ENCODE measurements around the gene PPP4R2.

The PPP4R2 gene, protein sequence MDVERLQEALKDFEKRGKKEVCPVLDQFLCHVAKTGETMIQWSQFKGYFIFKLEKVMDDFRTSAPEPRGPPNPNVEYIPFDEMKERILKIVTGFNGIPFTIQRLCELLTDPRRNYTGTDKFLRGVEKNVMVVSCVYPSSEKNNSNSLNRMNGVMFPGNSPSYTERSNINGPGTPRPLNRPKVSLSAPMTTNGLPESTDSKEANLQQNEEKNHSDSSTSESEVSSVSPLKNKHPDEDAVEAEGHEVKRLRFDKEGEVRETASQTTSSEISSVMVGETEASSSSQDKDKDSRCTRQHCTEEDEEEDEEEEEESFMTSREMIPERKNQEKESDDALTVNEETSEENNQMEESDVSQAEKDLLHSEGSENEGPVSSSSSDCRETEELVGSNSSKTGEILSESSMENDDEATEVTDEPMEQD

DNA sequence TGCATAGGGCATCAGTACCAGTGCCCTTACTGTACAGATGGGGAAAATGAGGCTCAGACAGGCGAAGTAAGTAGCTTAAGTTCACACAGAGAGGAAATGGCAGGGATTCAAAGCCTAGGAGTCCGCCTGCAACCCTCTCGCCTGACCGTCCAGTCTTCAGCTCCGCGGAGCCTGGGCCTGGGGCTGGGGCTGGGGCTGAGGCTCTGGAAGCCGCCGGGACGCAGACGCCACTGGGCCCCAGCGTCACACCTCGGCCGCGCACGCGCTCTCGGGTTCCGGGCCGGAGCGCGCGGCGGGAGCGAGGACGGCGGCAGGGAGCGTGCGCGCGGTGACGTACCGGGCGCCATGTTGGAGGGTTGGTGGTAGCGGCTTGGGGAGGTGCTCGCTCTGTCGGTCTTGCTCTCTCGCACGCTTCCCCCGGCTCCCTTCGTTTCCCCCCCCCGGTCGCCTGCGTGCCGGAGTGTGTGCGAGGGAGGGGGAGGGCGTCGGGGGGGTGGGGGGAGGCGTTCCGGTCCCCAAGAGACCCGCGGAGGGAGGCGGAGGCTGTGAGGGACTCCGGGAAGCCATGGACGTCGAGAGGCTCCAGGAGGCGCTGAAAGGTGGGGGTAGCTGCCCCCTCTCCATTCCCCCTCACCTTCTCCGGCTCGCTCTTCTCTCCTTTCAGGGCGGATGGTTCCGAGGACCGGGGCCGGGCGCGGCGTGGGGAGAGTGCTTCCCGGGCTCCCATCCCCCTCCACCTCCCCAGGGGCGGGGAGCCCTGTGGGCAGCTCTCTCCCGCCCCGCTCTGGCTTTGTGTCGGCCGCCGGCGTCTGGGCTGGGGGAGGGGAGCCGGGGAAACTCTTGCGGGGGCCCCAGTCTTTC, at the start of gene PPP4R2:
Gene PPP4R2 (plus strand): TSS at position 339 of the 861 bp plus-strand sequence. CDS start 227 bp downstream, at position 566.
- peak; percentile 89 for DNase-seq

GRCh38 chr3:72947715-72948490, 48.7 kb upstream of the PPP4R2 start:
- no peak for DNase-seq

- no peak for DNase-seq
These were observed 47.6 kb upstream of the PPP4R2 start for GRCh38 chr3:72949016-72949415.

DNA sequence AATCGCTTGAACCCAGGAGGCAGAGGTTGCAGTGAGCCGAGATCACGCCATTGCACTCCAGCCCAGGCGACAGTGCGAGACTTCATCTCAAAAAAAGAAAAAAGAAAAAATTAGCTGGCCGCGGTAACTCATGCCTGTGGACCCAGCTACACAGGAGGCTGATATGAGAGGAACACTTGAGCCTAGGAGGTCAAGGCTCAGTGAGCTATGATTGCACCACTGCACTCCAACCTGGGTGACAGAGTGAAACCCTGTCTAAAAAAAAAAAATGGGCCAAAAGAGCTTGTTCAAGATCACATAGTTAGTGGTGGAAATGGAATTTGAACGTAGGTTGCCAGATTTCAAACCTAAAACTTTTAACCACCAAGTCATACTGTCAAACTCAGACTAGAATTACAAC, 46.2 kb upstream of the PPP4R2 start:
- no peak for DNase-seq

GRCh38 chr3:72950801-72951200, 45.8 kb upstream of the PPP4R2 start:
- DNase-seq, result no peak

- no peak for DNase-seq
These were observed 45.3 kb upstream of the PPP4R2 start for GRCh38 chr3:72951259-72951722.

GRCh38 chr3:72953325-72953956, 43.2 kb upstream of the PPP4R2 start:
- DNase-seq, result no peak

DNA sequence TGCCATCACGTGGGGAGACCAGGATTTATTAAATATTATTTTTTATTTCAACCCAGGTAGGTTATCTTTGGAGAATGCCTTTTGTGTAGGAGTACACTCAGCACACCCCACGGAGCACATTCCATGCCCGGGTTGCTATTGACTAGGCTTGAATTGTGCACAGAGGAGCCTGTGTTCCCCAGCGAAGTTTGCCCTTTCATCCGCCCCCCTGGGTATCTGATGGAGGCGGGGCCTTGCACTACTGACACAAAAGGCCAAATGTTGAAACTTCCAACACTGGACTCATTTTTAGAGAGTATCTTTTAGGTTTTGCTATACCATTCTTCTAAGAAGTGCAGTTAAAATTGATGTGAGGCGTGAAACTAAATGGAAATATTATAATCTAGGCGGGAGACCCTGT, 39.3 kb upstream of the PPP4R2 start:
- DNase-seq, result no peak

DNA sequence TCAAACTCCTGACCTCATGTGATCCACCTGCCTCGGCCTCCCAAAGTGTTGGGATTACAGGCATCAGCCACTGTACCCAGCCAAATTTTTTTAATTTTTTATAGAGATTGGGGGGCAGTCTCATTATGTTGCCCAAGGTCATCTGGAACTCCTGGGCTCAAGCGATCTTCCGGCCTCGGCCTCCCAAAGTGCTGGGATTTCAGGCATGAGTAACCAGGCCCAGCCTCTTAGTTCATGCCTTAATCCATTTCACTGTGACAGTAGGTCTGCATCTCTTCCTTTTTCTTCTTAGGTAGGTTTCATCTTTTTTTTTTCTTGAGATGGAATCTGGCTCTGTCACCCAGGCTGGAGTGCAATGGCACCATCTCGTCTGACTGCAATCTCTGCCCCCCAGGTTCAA, 37.3 kb upstream of the PPP4R2 start:
- no peak for DNase-seq

GRCh38 chr3:72960812-72961518, 35.6 kb upstream of the PPP4R2 start:
- DNase-seq, result peak; percentile 6

DNA sequence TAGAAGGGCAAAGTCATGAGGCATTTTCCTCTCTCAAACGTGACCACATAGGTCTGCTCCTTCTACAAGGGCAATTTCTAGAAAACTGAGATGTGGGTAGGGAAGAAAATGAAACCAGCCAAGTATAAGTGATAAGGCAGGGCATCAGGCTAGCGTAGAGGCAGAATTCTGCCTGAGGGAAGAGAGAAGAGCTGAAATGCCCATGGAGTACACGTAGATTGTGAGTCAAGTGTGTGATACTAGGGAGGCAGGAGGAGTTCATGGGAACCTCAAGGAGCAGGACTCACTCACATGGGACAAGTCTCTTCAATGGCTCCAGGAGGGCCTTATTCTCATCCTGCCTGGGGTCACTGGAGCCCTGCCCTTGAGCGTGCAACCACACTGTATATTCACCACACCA, 34.9 kb upstream of the PPP4R2 start:
- DNase-seq, result no peak

DNA sequence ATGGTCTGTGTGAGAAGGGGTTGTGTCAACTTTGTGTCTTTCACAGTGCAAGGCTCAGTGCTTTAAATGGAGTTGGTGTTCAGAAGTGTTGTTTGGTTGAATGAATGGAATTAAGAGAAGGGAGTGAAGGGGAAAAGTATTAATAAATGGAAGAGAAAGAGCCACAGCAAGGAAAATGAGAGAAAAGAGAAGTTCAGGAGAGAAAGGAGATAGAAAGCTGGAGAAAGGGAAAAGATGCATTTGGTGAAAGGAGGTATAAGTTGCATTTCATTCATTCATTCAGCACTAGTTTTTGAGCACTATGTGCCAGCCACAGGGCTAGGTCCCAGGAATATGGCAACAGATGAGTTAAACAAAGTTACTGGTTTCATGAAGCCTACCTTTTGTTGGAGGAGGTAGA, 34.3 kb upstream of the PPP4R2 start:
- no peak for DNase-seq

GRCh38 chr3:72964633-72965032, 32.0 kb upstream of the PPP4R2 start:
- DNase-seq, result no peak

GRCh38 chr3:72968266-72968664, 28.3 kb upstream of the PPP4R2 start:
- no peak for DNase-seq

DNA sequence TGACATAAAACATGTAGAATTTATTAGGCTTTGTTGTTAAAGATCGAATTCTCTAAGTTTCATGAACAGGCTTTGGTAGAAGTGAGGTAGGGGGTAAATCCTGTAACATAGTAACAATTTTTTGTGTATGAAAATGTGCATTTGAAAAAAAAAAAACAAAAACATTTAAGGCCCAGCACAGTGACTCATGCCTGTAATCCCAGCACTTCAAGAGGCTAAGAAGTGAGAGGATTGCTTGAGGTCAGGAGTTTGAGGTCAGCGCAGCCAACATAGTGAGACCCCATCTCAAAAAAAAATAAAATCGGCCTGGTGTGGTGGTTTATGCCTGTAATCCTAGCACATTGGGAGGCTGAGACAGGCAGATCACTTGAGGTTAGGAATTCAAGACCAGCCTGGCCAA, 26.8 kb upstream of the PPP4R2 start:
- DNase-seq, result no peak

- DNase-seq, result no peak
These were observed 25.7 kb upstream of the PPP4R2 start for GRCh38 chr3:72970942-72971341.

DNA sequence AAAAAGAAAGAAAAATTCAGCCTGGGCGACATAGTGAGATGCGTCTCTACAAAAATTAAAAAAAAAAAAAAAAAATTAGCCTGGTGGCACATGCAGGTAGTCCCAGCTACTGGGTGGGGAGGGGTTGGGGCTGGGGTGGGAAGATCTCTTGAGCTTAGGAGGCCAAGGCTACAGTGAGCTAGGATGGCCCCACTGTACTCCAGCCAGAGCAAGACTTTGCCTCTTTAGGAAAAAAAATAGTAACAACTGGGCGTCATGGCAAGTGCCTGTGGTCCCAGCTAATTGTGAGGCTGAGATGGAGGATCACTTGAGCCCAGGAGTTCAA, 23.9 kb upstream of the PPP4R2 start:
- no peak for DNase-seq

GRCh38 chr3:72973031-72973723, 23.4 kb upstream of the PPP4R2 start:
- DNase-seq, result no peak

DNA sequence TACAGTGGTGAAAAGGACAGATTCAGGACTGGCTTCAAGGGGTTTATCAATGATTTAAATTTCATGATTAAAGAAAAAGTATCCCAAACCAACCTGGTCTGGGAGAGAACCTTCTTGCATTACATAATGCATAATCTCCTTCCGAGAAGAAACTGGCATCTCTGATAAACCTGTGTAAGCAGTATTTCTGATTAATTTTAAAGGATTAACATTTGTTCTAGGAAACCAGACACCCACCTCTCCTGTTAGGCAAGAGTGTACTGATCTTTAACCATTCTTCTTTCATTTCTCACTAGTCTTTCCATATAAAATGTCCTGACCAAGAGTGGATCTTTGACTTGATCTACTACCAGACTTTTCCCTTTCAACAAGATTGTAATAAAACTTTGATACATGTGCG, 22.8 kb upstream of the PPP4R2 start:
- DNase-seq, result no peak

DNA sequence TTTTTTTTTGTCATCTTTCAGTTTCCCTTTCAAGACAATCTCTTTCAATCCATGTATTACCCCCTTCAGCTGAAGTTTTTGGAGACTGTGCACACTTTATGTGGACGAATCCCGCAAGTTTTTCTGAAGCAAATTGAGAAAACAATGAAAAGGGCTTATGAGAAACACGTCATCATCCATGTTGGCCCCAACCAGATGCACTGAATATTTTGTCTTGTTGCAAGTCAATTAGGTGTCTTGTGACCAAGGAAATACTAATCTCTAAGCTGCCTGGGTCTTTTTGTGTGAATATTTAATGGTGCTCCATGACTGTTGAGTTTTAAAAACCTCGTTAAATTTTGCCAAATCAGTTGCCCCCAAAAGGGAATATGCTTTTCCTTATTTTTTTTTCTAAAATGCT, 21.7 kb upstream of the PPP4R2 start:
- no peak for DNase-seq

DNA sequence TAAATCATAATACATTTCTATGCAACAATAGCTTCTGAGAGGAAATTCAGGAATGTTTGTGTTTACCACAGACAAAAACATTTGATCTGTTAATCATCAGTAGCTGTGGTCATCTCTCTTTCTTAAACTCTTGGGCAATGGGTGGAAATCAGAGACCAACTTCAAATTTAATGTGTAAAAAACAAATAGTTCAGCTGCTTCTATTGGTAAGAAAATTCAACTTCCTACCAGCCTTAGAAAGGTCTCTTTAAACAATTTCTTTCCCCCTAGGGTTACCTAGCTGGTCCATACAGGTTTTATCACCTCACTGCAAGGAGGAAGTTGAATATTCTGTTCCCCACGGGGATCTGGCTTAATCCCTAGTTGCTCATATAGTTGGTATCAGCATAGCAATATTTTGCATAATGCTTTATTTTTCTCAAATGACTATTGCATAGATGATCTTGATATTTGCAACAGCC, 20.3 kb upstream of the PPP4R2 start:
- no peak for DNase-seq

Data from hematopoietic multipotent progenitor cell treated with erythropoietin and hydrocortisone succinate and interleukin-3 and kit ligand, for 8 days (in vitro differentiated cells).